ENCODE measurements around the gene BHLHA9. TPM values are rescaled to one million over a fixed set of nuclear protein-coding genes. Genes with fewer than 3 reads are reported as not detected.

BHLHA9 gene
- total and polyA plus RNA-seq, 2 donors (not counting 3 experiments of a cell fraction or from before 2014, with no cell fraction given) = not detected

GRCh38 chr17:1237471-1237870 is 32.8 kb upstream of the BHLHA9 start:
- H4K20me1 ChIP-seq (replicated peaks; ENCODE audit: control insufficient read depth, extremely low read depth, insufficient read depth, low read length) = no peaks in the 10 kb centered on the region
- FAIRE-seq (no peak), DNase-seq (ENCODE audit: low read depth, low spot score) (no peak)
- dilution Hi-C loops (cut with MboI; ENCODE audit: extremely low pct_ligation_motif_present, low sequenced_read_pairs) (no loop called here), intact Hi-C loops (cut with micrococcal nuclease) (no loop called here)
- no peaks in the 10 kb centered on the region for H3K79me2 ChIP-seq (ENCODE audit: control insufficient read depth, insufficient read depth, low read length)
- H3K27ac ChIP-seq (ENCODE audit: insufficient read depth, low read depth, low read length) = no peak overlapping the region
- H3K4me1 ChIP-seq (ENCODE audit: control insufficient read depth, extremely low read depth, insufficient read depth, low read length) = no peaks in the 10 kb centered on the region
- no TSS peak for BruUV-seq (replicated peaks)
- H2AFZ ChIP-seq (ENCODE audit: low read depth, low read length) = no peak overlapping the region
- H3K9me3 ChIP-seq (replicated peaks; ENCODE audit: control insufficient read depth, insufficient read depth, low read length) = no peaks in the 10 kb centered on the region
- no peak overlapping the region for H3K4me3 ChIP-seq (replicated peaks in 1 of 3; ENCODE audit: insufficient read depth in 1 of 3, low read depth in 1 of 3, low read length in 3 of 3)
- H3K27me3 ChIP-seq (ENCODE audit: control insufficient read depth in 2 of 2, insufficient read depth in 2 of 2, low read length in 2 of 2) = no peaks in the 10 kb centered on the region
- no peak for TF ChIP-seq JUN (IDR thresholded peaks at IDR 0.05; ENCODE audit: borderline replicate concordance, insufficient read depth, insufficient read length, low read depth)
- no peak for TF ChIP-seq POLR2A (IDR thresholded peaks at IDR 0.05; ENCODE audit: low read depth, low read length)
- no peak for TF ChIP-seq MYC (IDR thresholded peaks at IDR 0.05; ENCODE audit: low read depth, low read length)
- TF ChIP-seq MAX (IDR thresholded peaks at IDR 0.05; ENCODE audit: insufficient read depth, insufficient read length) = no peak
- no peak for TF ChIP-seq POLR2AphosphoS5 (IDR thresholded peaks at IDR 0.05; ENCODE audit: insufficient read depth, low read depth, low read length)
- no peak for TF ChIP-seq GATA2 (IDR thresholded peaks at IDR 0.05; ENCODE audit: insufficient read depth, insufficient read length, low read depth, low read length)
- TF ChIP-seq EZH2 (IDR thresholded peaks at IDR 0.05; ENCODE audit: borderline replicate concordance, low read depth, low read length, severe bottlenecking) = no peak
- no peak for TF ChIP-seq FOS (IDR thresholded peaks at IDR 0.05; ENCODE audit: borderline replicate concordance, insufficient read depth, low read length)
- no peak for TF ChIP-seq CTCF (IDR thresholded peaks at IDR 0.05; ENCODE audit: extremely low read depth in 1 of 2, insufficient read depth in 1 of 2, low read depth in 1 of 2, low read length in 2 of 2)
- no peaks in the 10 kb centered on the region for H3K9me1 ChIP-seq (replicated peaks; ENCODE audit: control insufficient read depth, extremely low read depth, insufficient read depth, low read length)
- ChIA-PET CTCF (no interaction called here), POLR2A (no interaction called here)
- no peak overlapping the region for H3K9ac ChIP-seq (replicated peaks; ENCODE audit: extremely low read depth, insufficient read depth, low read length)
- H3K36me3 ChIP-seq (ENCODE audit: control insufficient read depth in 2 of 2, extremely low read depth in 1 of 2, insufficient read depth in 2 of 2, low read length in 2 of 2) = no peaks in the 10 kb centered on the region
- no peak overlapping the region for H3K4me2 ChIP-seq (ENCODE audit: insufficient read depth, low read length)

Data from endothelial cell of umbilical vein (primary cell).